Glomerular visceral epithelial cell (primary cell): ENCODE data around the gene CCDC70.

Source experiments
- DNase-seq: peaks from one replicate; pipeline ENCODE4 v3.0.0-alpha.2; 2016; ENCODE audit errors: extremely low spot score

The CCDC70 gene

DNA sequence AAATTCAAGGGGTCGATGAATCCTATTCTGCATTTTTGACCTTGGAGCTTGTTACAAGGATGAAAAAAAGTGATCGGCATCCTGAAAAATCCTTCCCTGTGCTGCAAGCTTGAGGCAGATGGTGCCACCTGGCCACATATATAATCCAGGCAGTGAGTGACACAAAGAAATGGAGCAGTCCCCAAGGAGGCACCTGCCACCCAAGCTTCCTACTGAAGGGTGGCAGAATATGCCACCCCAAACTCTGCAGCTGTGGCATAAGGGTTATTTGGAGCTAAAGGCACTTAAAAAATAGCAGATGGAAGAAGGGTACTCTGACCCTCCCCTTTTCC lies 32.2 kb upstream of the CCDC70 start:
- DNase-seq, result no peak

DNA sequence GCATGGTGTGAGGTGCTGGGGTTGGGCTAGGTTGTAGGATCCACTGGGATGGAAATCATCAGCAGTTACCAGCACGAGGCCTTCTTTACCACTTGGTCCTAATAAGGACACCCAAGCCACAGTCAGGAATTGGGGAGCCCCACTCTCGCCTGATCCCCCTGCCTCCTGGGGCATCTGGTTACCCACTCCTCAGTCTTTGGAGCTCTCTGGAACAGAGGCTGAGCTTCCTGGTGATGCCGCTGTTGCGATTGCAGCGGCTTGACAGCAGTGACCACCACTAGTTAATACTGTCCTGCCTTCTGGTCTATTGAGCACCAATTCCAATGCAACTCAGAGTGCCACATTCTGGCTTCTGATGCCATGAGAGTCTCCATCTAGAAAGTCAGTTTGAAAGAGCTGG lies 30.2 kb upstream of the CCDC70 start:
- DNase-seq, result no peak

DNA sequence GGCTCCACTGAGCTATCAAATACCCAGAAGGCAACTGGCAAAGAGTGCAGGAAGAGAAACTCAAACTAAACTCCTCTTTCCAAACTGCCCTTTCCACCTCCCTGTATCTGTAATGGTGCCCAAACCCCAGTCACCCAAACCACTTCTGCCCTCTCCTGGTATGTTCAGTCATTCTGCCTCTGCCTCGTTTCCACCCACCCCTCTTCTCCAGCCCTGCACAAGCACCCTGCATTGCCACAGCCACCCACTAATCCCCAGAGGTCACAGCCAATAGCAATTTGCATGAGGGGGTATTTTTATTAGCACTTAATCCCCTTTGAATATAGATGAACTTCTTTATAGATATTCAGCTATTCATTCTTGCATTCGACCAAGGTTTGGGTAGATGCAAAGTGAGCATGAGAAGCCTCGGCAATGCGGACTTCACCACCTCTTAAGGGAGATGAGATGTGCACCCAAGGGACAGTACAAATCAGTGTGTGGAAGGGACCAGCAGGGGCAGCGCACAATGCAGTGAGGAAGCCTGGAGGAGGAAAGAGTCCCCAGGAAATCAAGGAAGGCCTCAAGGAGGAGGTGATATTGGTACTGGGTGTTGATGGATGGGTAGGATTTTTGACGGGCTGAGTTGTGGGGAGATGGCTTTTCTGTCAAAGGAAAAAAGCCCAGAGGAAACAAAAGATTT lies 29.2 kb upstream of the CCDC70 start:
- DNase-seq, result peak; percentile 15

DNA sequence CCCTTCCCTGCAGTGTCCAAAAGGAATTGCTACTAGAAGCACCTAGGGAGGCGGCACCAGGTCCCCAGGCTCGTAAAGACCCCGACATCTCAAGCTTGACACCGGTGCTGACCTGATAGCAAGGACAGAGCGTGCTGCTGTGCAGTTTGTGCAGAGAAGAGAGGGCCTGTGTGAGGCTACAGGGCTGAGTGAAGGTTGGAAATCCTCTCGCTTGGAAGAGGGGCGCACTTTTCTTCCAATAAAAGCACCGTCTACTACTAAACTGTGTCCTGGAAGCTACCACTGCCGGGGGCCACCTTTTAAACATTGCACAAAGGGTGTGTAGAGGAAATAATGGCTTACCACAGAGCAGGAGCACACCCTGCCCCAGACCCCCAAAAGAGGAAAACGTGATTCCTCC lies 27.8 kb upstream of the CCDC70 start:
- DNase-seq, result no peak

DNA sequence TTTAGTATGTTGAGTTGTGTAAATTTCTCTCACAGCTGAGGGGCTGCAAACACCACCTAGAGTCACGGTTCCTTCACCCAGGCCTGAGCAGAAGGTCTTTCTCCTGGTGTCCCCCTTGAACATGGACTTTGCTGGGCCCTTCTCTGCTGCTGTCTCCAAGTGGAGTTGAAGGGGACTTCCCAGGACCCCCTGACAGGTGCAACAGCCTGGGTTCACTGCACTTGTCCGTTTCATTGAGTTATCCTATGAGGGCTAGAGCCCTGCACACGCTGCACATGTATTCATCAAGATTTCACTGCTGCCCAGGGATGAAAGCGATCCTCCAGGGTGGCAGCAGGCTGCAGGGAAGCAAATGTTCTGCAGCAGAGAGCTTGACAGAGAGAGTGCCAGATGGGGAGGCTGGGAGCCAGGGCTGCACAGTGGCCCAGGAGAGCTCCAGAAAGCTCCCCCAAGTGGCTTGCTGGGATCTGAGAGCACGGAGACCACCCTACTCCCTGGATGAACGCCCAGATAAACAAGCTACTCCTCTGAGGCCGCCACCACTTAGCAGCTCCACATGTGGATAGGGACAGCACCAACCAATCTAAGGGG lies 27.1 kb upstream of the CCDC70 start:
- no peak for DNase-seq

DNA sequence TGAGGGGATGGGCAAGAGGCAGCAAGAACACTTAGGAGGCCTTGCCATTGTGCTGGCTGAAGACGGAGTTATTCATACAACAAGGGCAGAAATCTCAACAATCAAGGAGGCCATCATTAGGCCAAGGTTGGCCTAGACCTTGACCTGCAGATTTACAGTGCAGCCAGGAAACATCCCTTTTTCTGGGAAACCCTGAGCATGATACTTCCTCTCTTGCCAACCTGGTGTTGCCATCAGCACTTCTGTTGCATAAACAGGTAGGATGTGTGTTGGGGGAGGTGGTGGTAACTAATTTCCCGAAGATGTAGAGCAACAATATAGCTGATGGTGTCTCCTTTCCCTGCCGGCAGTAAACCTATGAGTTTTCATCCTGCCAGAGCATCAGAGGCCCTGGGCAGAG lies 24.8 kb upstream of the CCDC70 start:
- no peak for DNase-seq

DNA sequence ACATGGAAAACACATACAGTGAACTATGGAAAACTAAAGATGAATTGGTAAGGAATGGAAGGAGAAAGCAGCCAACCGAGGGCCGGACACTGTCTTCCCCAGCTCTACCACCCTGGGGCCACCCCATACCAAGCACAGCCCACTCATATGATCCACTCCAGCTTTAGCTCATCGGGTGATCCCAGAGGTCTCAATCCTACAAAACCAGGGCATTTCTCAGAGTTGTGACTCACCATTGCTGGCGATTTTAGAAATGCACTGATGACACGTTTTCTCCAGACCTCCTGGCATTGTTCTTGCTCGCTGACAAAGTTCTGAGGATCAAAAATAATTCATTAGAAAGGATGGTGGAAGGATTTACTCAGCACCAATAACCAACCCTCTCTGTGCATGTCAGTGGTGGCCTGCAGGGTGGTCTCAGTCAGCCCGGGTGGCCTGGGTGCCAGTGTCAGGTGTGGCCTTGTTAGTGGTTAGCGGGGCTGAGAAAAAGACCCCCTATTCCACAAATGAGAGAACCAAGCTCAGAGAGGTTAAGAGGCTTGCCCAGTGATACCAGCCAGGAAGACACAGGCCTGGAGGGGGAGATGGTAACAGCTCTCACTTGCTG lies 23.4 kb upstream of the CCDC70 start:
- DNase-seq, result peak; percentile 5

DNA sequence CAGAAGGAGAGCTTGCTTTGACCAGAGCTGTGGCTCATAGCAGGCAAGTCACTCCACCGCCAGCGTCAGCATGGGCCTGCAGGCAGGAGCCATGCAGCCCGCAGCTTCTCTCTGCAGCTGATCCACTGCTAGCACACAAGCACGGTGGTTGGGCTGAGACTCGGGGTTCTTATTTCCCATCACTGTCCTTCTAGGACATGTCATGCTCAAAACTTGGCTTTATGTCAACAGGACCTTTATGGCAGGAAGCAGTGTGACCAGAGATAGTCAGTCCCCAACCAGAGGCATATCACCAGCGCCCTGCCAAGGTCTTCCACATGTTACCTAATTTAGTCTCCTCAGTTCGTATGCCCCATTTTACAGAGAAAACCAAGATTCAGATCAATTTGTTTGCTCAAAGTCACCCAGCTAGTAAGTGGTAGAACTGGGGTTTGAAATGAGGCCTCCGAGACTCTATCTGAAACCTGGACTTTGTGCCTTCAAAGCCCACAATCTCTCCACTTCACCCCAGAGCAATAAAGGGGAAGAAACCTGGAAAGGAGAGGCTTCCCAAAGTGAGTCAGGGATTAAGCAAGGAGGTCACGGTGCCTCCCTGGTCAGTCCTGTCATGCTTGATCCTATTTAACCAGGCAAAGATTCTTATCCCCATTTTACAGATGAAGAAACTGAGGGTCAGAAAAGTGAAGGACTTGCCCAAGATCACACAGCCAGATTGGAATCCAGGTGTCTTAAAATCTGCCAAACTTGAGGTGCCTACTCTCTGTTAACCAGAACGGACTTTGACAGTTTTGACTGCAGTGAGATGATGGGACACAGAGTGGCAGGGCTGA lies 21.8 kb upstream of the CCDC70 start:
- DNase-seq, result no peak

DNA sequence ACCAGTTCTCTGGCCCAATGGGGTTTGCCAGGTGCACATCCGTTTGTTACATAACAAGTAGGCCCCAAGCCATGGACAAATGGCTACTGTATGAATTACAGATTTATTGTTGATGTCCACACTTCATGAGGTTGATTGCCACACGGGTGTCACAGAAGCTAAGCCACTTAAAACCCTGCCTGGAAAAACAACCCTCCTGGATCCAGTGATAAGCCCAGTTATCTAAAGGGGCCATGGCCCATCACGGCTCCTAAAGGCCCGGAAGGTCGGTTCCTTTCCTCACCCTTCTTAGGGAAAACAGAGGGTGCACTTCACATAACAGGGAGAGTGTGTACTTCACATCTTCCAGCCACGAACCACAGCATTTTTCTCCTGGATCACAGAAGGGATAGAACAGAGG lies 20.9 kb upstream of the CCDC70 start:
- DNase-seq, result no peak

DNA sequence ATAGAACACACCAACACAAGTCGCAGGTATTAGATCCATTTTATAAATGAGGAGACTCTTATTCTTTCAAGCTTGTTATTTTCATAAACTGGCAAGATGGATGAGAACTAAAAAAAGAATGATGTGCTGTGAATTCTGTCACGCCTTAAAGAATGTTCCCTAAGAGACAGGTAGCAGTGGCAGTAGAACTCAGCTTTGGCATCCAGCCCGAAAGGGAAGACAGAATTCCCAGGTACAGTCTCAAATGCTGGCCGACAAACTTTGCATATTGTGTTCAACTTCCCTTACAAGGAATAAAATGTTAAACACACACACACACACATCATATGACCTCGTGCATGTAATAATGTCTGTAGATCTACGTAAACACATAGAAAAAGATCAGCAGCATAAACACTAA lies 20.0 kb upstream of the CCDC70 start:
- DNase-seq, result no peak

DNA sequence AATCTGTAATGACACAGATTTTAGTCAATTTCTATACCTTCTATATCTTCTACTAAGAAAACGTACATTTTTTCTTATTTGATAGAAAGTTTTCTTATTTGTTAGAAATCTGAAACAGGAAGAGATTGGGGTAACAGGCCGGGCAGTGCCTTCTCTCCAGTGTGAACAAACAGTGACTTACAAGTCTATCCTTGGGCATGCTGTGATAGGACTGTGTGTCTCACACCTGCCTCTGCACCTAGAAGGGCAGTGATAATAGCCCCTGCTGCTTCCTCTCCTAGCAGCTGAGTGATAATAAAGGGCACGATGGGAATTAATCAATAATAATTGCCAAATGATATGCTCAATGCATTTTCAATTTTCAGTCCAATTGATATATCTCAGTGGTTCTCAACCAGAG lies 18.2 kb upstream of the CCDC70 start:
- no peak for DNase-seq

DNA sequence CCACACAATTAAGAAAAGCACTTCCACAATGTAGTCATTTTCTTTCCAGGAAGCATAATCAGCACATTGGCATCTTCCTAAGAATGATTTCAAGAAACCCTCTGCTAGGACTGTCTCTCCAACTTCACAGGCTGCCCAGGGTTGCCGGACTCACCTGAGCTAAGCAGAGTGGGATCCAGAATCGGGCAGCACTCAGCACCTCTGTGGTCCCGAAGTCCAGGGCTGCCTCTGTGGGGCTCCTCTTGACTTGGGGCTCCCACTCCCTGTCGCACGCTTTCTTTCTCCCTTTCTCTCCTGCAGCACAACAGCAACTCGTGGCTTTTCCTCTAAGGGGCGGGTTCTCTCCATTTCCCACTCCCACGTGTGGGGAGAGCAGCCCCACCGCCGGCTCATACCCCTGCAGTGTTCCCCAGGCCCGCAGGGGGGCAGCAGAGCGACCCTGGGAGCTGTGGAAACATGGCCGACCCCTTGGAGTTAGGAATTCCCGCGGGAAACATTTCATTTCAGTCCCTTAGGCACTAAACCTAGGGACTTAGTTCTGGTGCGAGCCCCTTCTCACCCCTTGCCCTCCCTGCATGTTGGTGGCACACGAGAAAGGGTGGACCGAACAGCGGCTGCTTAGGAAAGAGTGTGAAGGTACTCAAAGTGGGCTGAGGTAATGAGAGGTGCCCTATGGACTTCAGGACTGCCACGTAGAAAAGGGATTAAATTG lies 16.8 kb upstream of the CCDC70 start, which contains the start of gene TMEM272:
Gene TMEM272, minus strand, starts transcription at position 316 of the 712 bp plus-strand sequence. CDS start 6,647 bp downstream, outside the sequence.
- DNase-seq, result peak; percentile 69

DNA sequence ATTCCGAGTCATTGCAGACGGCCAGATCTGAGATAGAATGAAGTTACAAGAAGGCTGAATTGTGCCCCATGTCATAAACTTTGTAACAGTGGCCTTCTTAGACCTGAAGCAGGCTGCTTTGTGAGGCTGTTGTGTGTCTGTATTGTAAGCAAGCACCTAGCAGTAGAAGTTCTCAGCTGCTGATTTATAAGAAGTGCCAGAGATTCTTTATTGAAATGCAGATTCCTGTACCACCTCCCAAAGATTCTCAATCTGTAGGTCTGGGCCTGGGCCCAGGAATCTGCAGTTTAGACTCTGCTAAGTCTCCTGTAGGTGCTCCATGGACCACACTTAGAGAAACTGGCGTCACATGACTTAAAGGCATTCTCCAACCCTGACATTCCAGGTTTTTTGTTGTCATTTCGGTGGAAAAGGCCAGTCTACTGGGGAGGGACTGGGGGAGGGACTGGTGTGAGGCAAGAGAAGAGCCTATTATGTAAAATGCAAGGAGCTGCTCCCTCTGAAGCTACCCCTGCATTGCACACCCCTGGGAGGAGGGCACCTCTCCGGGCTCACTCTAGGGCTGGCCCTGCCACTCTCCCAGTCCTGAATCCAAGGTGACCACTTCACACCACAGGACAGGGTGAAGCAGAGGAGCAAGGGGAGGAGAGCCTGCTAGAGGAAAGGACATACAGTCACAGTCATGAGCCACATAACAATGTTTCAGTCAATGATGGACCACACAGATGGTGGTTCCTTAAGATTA lies 16.0 kb upstream of the CCDC70 start:
- no peak for DNase-seq

DNA sequence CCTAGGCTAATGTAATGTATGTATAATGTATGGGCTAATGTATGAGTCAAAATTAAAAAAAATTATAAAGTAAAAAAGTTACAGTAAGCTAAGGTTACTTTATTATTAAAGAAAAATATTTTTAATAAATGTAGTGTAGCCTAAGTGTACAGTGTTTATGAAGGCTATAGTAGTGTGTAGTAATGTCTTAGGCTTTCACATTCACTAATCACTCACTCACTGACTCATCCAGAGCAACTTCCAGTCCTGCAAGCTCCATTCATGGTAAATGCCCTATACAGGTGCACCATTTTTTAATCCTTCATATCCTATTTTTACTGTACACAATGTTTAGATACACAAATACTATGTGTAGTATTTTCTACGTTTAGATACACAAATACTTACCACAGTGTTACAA lies 15.0 kb upstream of the CCDC70 start:
- no peak for DNase-seq

DNA sequence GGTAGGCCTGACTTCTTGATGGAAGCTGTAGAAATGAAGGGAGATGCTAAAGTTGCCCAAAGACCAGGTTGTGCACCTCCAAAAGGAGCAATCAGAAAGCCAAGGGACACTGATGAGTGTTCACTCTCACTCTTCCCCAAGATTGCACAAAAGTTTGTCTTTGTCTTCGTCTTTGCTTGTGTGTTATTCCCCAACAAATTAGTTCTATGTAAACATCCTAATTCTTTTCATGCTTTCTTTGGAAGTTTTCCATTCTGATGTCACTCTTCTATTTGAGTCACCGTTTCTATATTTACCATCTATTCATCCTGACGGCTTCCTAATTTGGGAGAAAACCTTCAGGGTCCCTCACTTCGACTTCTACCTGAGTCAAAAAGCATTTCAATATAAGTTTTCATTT lies 13.1 kb upstream of the CCDC70 start:
- DNase-seq, result no peak

DNA sequence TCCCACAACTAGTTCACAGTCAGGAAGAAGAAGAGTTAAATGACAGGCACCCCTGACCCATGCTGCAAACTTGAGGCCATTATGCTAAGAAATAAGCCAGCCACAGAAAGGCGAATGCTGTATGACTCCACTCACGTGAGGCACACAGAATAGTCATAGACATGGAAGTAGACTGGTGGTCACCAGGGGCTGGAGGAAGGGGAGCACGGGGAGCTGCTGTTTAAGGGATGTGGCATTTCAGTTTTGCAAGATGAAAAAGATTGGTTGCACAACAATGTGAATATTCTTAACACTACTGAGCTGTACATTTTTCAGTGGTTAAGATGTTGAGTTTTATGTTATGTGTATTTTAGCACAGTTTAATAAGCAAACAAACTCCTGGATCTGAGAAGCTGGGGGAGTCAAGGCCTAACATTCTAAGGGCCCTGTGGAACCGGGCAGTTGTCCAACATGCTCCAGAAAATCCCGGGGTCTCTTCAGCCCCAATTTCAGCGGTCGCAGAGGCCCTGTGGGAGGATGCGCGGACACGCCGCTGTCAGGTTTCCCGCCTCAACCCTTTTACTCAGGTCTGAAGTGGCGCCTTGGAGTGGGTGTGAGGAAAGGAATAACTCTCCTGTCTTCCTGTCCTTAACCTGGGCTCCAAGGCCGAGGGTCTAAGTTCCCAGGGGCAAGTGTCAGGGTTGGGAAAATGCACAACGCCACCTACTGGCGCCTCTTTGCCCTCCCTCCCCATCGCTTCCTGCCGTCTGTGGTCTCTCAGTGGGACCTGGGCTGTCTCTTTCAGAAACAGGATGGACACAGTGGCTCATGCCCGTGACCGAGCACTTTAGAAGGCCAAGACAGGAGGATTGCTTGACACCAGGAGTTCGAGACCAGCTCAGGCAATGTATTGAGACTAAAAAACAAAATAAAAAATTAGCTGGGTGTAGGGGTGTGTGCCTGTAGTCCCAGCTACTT lies 12.3 kb upstream of the CCDC70 start:
- DNase-seq, result no peak

DNA sequence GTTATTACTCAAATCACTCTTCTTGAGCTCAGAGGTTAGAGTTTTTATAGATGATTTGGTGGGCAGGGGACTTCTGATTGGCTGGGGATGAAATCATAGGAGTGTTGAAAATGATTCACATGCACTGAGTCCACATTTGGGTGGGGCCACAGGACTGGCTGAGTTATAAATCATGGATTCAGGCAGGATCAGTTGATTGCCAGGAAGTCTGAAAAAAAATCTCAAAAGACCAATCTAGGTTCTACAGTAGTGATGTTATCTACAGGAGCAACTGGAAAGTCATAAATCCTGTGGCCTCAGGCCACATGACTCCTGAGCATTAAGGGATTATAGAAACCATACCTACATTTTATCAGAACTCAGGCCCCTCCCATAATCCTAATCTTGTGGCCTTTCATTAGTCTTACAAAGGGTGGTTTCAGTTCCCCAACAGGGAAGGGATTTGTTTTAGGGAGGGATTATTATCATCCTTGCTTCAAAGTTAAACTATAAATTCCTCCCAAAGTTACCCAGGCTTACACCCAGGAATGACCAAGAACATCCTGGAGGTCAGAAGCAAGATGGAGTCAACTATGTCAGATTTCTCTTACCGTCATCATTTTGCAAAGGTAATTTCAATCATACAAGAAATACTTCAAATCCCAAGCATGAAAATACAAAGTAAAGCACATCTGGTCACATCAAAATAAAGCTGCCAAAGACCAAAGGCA lies 5.6 kb upstream of the CCDC70 start:
- DNase-seq, result no peak

DNA sequence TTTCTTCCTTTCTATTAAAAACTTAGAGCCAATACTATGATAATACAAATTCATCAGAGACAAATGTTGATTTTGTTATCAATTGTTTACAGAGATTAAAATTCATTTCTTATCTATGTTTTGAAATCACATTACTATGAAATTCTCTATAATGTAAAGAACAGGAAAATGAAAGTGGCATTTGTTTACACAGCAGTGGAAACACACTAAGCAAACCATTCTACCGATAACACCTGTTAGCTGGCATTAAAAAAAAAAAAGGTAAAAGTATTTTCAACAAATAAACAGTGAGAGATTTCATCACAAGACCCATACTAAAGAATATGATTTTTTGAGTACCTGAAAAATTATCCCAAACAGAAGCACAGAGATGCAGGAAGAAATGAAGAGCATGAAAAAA lies 4.8 kb upstream of the CCDC70 start:
- DNase-seq, result no peak

DNA sequence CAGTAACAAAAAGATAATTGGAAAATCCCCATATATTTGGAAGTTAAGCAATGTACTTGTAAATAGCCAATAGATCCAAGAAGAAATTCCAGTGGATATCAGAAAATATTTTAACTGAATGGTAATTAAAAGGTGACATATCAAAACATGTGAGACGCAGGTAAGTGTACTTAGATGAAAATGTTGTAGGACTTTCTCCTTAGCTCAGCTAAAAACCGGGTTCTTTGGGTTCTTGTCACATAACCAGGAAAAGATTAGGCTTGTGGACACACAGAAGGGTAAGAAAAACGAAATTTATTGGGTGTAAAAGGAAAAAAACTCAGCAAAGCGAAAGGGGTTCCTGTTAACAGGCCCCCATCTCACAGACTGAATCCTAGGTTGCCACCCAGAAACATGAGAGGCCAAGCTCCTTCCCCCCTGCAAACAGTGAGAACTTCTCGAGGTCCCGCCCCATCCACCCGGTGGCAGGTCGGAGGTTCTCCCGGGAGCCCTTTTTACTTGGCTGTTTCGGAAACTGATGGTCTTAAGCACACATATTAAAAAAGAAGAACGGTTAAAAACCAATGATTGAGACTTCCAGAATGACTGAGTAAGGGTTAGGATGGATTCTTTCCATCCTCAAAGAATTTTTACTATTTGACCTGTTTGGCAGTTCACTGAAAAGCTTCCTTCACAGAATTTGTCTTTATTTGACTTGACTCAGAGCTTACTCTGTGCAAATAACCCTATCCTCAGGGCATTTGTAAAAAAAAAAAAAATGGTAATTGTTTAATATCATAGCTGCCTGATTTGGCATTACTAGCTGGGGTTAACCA lies 3.1 kb upstream of the CCDC70 start:
- no peak for DNase-seq
